ENCODE measurements around the gene ARHGAP29.

- TF ChIP-seq, protein P1, sequence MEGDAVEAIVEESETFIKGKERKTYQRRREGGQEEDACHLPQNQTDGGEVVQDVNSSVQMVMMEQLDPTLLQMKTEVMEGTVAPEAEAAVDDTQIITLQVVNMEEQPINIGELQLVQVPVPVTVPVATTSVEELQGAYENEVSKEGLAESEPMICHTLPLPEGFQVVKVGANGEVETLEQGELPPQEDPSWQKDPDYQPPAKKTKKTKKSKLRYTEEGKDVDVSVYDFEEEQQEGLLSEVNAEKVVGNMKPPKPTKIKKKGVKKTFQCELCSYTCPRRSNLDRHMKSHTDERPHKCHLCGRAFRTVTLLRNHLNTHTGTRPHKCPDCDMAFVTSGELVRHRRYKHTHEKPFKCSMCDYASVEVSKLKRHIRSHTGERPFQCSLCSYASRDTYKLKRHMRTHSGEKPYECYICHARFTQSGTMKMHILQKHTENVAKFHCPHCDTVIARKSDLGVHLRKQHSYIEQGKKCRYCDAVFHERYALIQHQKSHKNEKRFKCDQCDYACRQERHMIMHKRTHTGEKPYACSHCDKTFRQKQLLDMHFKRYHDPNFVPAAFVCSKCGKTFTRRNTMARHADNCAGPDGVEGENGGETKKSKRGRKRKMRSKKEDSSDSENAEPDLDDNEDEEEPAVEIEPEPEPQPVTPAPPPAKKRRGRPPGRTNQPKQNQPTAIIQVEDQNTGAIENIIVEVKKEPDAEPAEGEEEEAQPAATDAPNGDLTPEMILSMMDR (IDR thresholded peaks at IDR 0.05; ENCODE audit: low read length) = no peak
- no peak for TF ChIP-seq EZH2 (optimal IDR thresholded peaks at IDR 0.05; ENCODE audit: low read depth, low read length)
- no peak for TF ChIP-seq EZH2phosphoT487 (IDR thresholded peaks at IDR 0.05; ENCODE audit: low read length)
Observed at GRCh38 chr1:94265906-94266305, 28.5 kb upstream of the ARHGAP29 start.

Measured in MM.1S (cell line).